Lower leg skin (tissue), 4 donors: ENCODE data around the gene TCP11. TPM values are rescaled to one million over a fixed set of nuclear protein-coding genes. Genes with fewer than 3 reads are reported as not detected.

Source experiments
- DNase-seq, 2 donors: peaks; one replicate each; pipeline ENCODE4 v3.0.0-alpha.2; 2019; ENCODE audit warnings: low spot score in 2 of 2
- H3K4me3 ChIP-seq: fragments of 200-600 bp; sonication (generic); 2 replicates; pipeline ENCODE4 v1.5.1; 2017; ENCODE audit warnings: mild to moderate bottlenecking, low read depth; ENCODE audit not compliant: poor library complexity, severe bottlenecking
- POLR2A ChIP-seq, 2 donors: fragments of 450-650 bp; IDR thresholded peaks; one replicate each; pipeline ENCODE4 v1.6.1; 2016 to 2017; ENCODE audit warnings: antibody characterized with exemption in 2 of 2, mild to moderate bottlenecking in 1 of 2, moderate library complexity in 1 of 2
- WGBS, 2 donors: methylation state at CpG; one replicate each; pipeline ENCODE4 v1.1.5; 2018; 5-methylcytosine and 5-hydroxymethylcytosine counted together
- intact Hi-C: fragments of 100-400 bp; cut with DNase I; formaldehyde crosslinking; loops from one replicate; pipeline ENCODE4 v1.15.0; 2023; ENCODE audit warnings: low total_unique reads
- total RNA-seq, 4 donors: library from RNA; depleted of rRNA; stranded (reverse); fragments of >200 nt; gene quantifications; one replicate each; pipeline ENCODE4 v1.1.0, GENCODE V29; 2016
- TF ChIP-seq, protein P1 (sequence below), 3 donors: fragments of 450-650 bp; IDR thresholded peaks; one replicate each; pipeline ENCODE4 v1.5.1; 2016; ENCODE audit warnings: antibody characterized with exemption in 3 of 3, mild to moderate bottlenecking in 3 of 3, moderate library complexity in 2 of 3

Gene TCP11
- total RNA-seq, 4 donors from 2014 or later = 0.97 to 1.7 TPM; not detected in 2

DNA sequence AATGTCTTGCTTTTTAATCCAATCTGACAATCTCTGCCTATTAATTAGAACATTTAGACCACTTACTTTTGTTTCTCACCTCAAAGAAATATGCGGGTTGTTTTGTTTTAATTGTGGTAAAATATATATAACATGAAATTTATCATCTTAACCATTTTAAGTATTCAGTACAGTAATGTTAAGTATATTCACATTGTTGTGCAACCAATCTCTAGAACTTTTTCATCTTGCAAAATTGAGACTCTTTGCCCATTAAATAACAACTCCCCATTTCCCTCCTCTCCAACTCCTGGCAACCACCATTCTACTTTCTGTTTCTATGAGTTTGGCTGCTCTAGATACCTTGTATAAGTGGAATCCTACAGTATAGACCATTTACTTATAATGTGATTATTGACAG is 13.8 kb upstream of the TCP11 start:
- intact Hi-C loops = no loop called here
- WGBS, 2 donors = 93 to 95% methylated on average over 1 of the region's 1 CpG
- no peak for DNase-seq
- TF ChIP-seq POLR2A (IDR thresholded peaks at IDR 0.05) = no peak
- TF ChIP-seq, protein P1, sequence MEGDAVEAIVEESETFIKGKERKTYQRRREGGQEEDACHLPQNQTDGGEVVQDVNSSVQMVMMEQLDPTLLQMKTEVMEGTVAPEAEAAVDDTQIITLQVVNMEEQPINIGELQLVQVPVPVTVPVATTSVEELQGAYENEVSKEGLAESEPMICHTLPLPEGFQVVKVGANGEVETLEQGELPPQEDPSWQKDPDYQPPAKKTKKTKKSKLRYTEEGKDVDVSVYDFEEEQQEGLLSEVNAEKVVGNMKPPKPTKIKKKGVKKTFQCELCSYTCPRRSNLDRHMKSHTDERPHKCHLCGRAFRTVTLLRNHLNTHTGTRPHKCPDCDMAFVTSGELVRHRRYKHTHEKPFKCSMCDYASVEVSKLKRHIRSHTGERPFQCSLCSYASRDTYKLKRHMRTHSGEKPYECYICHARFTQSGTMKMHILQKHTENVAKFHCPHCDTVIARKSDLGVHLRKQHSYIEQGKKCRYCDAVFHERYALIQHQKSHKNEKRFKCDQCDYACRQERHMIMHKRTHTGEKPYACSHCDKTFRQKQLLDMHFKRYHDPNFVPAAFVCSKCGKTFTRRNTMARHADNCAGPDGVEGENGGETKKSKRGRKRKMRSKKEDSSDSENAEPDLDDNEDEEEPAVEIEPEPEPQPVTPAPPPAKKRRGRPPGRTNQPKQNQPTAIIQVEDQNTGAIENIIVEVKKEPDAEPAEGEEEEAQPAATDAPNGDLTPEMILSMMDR (IDR thresholded peaks at IDR 0.05) = no peak
- H3K4me3 ChIP-seq = no peak overlapping the region

DNA sequence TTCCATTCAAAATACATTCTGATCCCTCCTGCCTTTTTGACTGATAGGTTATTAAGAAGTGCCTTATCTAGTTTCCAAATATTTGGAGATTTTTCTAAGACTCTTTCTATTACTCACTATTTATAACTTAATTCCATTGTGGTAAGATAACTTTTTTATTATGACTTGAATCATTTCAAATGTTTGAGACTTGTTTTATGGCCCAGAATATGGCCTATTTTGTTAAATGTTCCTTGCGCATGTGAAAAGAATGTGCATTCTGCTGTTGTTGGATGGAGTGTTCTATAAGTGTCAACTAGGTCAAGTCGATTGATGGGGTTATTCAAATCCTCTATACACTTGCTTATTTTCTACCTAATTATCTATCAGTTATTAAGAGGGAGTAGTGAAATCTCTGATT is 13.1 kb upstream of the TCP11 start:
- H3K4me3 ChIP-seq = no peak overlapping the region
- whole genome bisulfite sequencing, 2 donors = 92 to 97% methylated on average over 2 of the region's 2 CpGs
- no peak for DNase-seq
- TF ChIP-seq POLR2A (IDR thresholded peaks at IDR 0.05) = no peak
- TF ChIP-seq, protein P1 (IDR thresholded peaks at IDR 0.05) = no peak
- intact Hi-C loops = no loop called here

DNA sequence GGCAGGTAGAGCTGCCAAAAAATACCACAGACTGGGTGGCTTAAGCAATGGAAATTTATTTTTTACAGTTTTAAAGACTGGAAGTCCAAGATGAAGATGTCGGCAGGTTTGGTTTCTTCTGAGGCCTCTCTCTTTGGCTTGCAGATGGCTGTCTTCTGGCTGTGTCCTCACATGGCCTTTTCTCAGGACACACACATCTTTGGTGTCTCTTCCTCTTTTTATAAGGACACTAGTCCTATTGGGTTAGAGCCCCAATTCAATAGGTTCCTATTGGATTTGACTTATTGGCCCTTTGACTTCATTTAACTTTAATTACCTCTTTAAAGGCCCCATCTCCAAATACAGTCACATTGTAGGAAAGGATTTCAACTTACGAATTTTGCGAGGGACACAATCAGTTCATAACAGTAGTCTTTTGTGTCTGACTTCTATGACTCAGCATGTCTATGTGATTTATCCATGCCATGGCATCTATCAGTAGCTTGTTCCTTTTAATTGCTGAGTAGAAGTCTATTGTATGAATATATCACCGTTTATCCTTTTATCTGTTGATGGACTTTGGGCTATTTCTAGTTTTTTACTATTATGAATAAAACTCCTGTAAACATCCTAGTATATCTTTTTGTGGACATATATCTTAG is 11.0 kb upstream of the TCP11 start:
- TF ChIP-seq POLR2A (IDR thresholded peaks at IDR 0.05) = no peak
- TF ChIP-seq, protein P1 (IDR thresholded peaks at IDR 0.05) = no peak
- intact Hi-C loops = no loop called here
- no peak for DNase-seq
- H3K4me3 ChIP-seq = no peak overlapping the region
- 51 to 68% methylated on average over 4 of the region's 4 CpGs for WGBS, 2 donors

GRCh38 chr6:35151466-35151865 is 10.3 kb upstream of the TCP11 start:
- intact Hi-C loops = no loop called here
- no peak for DNase-seq
- 88 to 91% methylated on average over 2 of the region's 2 CpGs for WGBS, 2 donors
- H3K4me3 ChIP-seq = no peak overlapping the region
- TF ChIP-seq, protein P1 (IDR thresholded peaks at IDR 0.05) = no peak
- no peak for TF ChIP-seq POLR2A (IDR thresholded peaks at IDR 0.05)

DNA sequence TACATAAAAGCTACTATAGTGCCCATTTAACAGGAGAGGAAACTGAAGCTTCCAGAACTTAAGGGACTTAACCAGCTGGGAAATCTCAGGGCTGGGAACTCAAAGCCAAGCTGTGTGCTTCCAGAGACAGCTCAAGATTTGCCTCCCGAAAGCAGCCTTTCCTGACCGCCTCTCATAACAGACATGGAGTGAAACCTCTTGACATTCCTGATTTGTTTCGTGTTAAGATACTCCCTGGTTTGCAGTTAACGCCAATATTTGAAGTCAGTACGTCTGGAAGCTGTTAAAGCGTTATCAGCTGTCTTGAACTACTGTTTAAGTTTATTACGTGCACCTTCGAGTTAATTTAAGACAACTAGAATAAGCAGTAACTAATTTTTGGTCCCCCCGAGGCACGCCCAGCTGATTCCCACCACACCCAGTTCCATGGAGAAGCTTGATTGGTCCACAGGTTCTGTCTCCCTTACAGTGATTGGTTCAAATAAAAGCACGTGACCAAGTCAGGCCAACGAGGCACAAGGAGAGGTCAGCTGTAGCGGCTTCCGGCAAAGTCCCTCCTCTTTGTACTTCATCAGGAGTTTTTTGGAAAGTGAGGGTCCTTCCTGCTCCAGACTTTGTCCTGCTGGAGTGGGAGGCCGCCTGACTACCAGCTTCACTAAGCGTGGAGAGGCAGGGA is 8.9 kb upstream of the TCP11 start:
- TF ChIP-seq, protein P1 (IDR thresholded peaks at IDR 0.05) = no peak
- no peak for TF ChIP-seq POLR2A (IDR thresholded peaks at IDR 0.05)
- intact Hi-C loops = loop anchor here (10.0 kb wide), 1 partner anchor 95 kb away; no protein-coding TSS in a partner anchor
- 84% methylated on average over 16 of the region's 16 CpGs for WGBS, 2 donors
- DNase-seq = no peak
- H3K4me3 ChIP-seq = no peak overlapping the region
